Measurements from ENCODE around the gene WIPF3.

- TF ChIP-seq CTCF (IDR thresholded peaks at IDR 0.05): no peak
- TF ChIP-seq POLR2A (IDR thresholded peaks at IDR 0.05): no peak
- TF ChIP-seq POLR2AphosphoS5 (IDR thresholded peaks at IDR 0.05): no peak
These were observed 40.8 kb upstream of the WIPF3 start for GRCh38 chr7:29765490-29765889.
